HepG2 (cell line): Measurements from ENCODE around the gene SLC29A3. TPM values are rescaled to one million over a fixed set of nuclear protein-coding genes. Genes with fewer than 3 reads are reported as not detected.

ENCODE experiments used
- ATAC-seq: fragments of 200-7000 bp; cut with Tn5 transposase; 3 replicates; pipeline ENCODE4 v1.9.1; 2020; ENCODE audit warnings: mild to moderate bottlenecking, moderate library complexity
- BruUV-seq: library from RNA; stranded (reverse); fragments of 400-500 nt; replicated peaks from 2 replicates; lab custom pipeline; 2021; lab: Mats Ljungman, UMichigan
- CTCF ChIA-PET: fragments of 300-600 bp; formaldehyde crosslinking; extraction: SDS; loops from one replicate; lab custom pipeline; 2021; ENCODE audit warnings: low total read pairs, inconsistent platforms, low intra/inter-chr PET ratio; lab: Yijun Ruan, JAX
- POLR2A ChIA-PET: fragments of 350-600 bp; sonication (Branson Sonifier 250); formaldehyde crosslinking; loops from one replicate; lab custom pipeline; 2020; ENCODE audit warnings: antibody characterized with exemption, inconsistent platforms; lab: Yijun Ruan, JAX
- DNase-seq: peaks from one replicate; pipeline ENCODE4 v3.0.0-alpha.2; 2015; ENCODE audit warnings: low spot score
- FAIRE-seq: peaks from 3 replicates; lab custom pipeline; 2011; peaks lifted over from hg19 to GRCh38; lab: Jason Lieb, UNC
- H2AFZ ChIP-seq: one replicate; pipeline ENCODE4 v1.6.1; 2011; ENCODE audit warnings: low read length, inconsistent platforms
- H3K27ac ChIP-seq: fragments of 300-600 bp; 3 replicates; pipeline ENCODE4 v1.8.0; 2011; ENCODE audit warnings: mixed run types, mild to moderate bottlenecking, mixed read lengths, low read length, inconsistent platforms; ENCODE audit not compliant: insufficient read depth; ENCODE audit errors: extremely low read length
- H3K27me3 ChIP-seq, 2 experiments: fragments of 200-600 bp in 1 of 2; 2 replicates in 1 of 2; 3 replicates in 1 of 2; pipeline versions ENCODE4 v1.6.0 to v1.8.0; 2011; ENCODE audit warnings: low read length in 2 of 2, mild to moderate bottlenecking in 2 of 2, moderate library complexity in 2 of 2, inconsistent platforms in 1 of 2; ENCODE audit not compliant: insufficient read depth in 2 of 2, control insufficient read depth in 1 of 2
- H3K36me3 ChIP-seq, 2 experiments: fragments of 200-600 bp in 1 of 2; replicated peaks in 1 of 2; 2 replicates in 1 of 2; 3 replicates in 1 of 2; pipeline versions ENCODE4 v1.5.1 to v1.8.0; 2011; ENCODE audit warnings: low read length in 2 of 2, inconsistent platforms in 1 of 2; ENCODE audit not compliant: insufficient read depth in 2 of 2, control insufficient read depth in 1 of 2
- H3K4me1 ChIP-seq: 2 replicates; pipeline ENCODE4 v1.5.1; 2012; ENCODE audit warnings: low read length, inconsistent platforms; ENCODE audit not compliant: insufficient read depth
- H3K4me2 ChIP-seq: 2 replicates; pipeline ENCODE4 v1.6.0; 2011; ENCODE audit warnings: low read depth, low read length, inconsistent platforms
- H3K4me3 ChIP-seq, 3 experiments: fragments of 200-600 bp in 1 of 3; sonication (generic), shearing (Covaris generic) in 1 of 3; replicated peaks in 1 of 3; 2 replicates each; pipeline ENCODE4 v1.5.1; 2011 to 2016; ENCODE audit warnings: low read length in 3 of 3, inconsistent platforms in 2 of 3, low read depth in 2 of 3, mild to moderate bottlenecking in 2 of 3, control low read depth in 1 of 3, mixed read lengths in 1 of 3; ENCODE audit not compliant: insufficient read depth in 1 of 3
- H3K79me2 ChIP-seq: one replicate; pipeline ENCODE4 v1.6.1; 2011; ENCODE audit warnings: low read length, inconsistent platforms; ENCODE audit not compliant: insufficient read depth
- H3K9ac ChIP-seq: 2 replicates; pipeline ENCODE4 v1.6.0; 2011; ENCODE audit warnings: mild to moderate bottlenecking, low read depth, low read length, inconsistent platforms; ENCODE audit not compliant: insufficient read depth
- H3K9me3 ChIP-seq: 2 replicates; pipeline ENCODE4 v1.5.1; 2012; ENCODE audit warnings: mild to moderate bottlenecking, low read length
- H4K20me1 ChIP-seq: 2 replicates; pipeline ENCODE4 v1.6.0; 2011; ENCODE audit warnings: inconsistent platforms, mild to moderate bottlenecking, low read length, moderate library complexity; ENCODE audit not compliant: insufficient read depth
- HDAC1 ChIP-seq: sonication (generic); formaldehyde crosslinking; IDR thresholded peaks from 2 replicates; pipeline ENCODE4 v1.5.1; 2020; ENCODE audit warnings: mild to moderate bottlenecking, missing genetic modification reagents
- HMG20A ChIP-seq: IDR thresholded peaks from 2 replicates; pipeline ENCODE4 v1.6.1; 2016; ENCODE audit warnings: borderline replicate concordance
- NFIB ChIP-seq: sonication (generic); formaldehyde crosslinking; IDR thresholded peaks from 2 replicates; pipeline ENCODE4 v1.9.0; 2021; ENCODE audit warnings: missing genetic modification reagents, mild to moderate bottlenecking, borderline replicate concordance
- ZNF713 ChIP-seq: sonication (generic); formaldehyde crosslinking; IDR thresholded peaks from 2 replicates; pipeline ENCODE4 v1.4.0; 2020; ENCODE audit warnings: mild to moderate bottlenecking, missing genetic modification reagents
- WGBS: methylation state at CpG from one replicate; pipeline ENCODE4 v1.1.6; 2017; ENCODE audit warnings: low lambda C conversion rate; 5-methylcytosine and 5-hydroxymethylcytosine counted together
- in situ Hi-C: cut with HindIII; loops from 2 replicates; pipeline ENCODE4 v1.10.0; 2017; ENCODE audit warnings: low pct_unique_long_range_greater_than_20kb; ENCODE audit not compliant: extremely low pct_ligation_motif_present
- intact Hi-C: fragments of 100-400 bp; cut with micrococcal nuclease; formaldehyde crosslinking; loops from one replicate; pipeline ENCODE4 v1.10.0; 2022; ENCODE audit not compliant: unreplicated experiment
- polyA plus RNA-seq, 8 experiments: library from polyadenylated mRNA; depleted of rRNA in 3 of 8; stranded (reverse) in 7 of 8; unstranded in 1 of 8; fragments of >200 nt; fragmentation: Illumina TruSeq in 4 of 8; extraction: Trizol in 4 of 8; gene quantifications; 2 replicates each; pipeline versions ENCODE4 v1.2.1 to v1.2.3, GENCODE V29; 2011 to 2016; ENCODE audit warnings: low read depth in 4 of 8, missing spikeins in 1 of 8, mixed read lengths in 1 of 8; ENCODE audit not compliant: insufficient read depth in 1 of 8
- total RNA-seq, 5 experiments: library from RNA; depleted of rRNA; stranded (reverse); fragments of >200 nt; fragmentation: Illumina TruSeq; extraction: Trizol; gene quantifications; 2 replicates each; pipeline ENCODE4 v1.2.3, GENCODE V29; 2016; ENCODE audit warnings: low read depth in 1 of 5
- TF ChIP-seq, protein P1 (sequence below): sonication (generic); formaldehyde crosslinking; IDR thresholded peaks from 2 replicates; pipeline ENCODE4 v1.4.0; 2020; ENCODE audit warnings: mild to moderate bottlenecking, missing genetic modification reagents
- TF ChIP-seq, protein P2 (sequence below): sonication (generic); formaldehyde crosslinking; IDR thresholded peaks from 2 replicates; pipeline ENCODE4 v1.8.0; 2022; ENCODE audit warnings: mild to moderate bottlenecking, missing genetic modification reagents
- TF ChIP-seq, protein P3 (sequence below): sonication (generic); formaldehyde crosslinking; IDR thresholded peaks from 2 replicates; pipeline ENCODE4 v1.5.0; 2020; ENCODE audit warnings: mild to moderate bottlenecking, missing genetic modification reagents, borderline replicate concordance
- TF ChIP-seq, protein P4 (sequence below): sonication (generic); formaldehyde crosslinking; IDR thresholded peaks from 2 replicates; pipeline ENCODE4; 2020; ENCODE audit warnings: missing genetic modification reagents, mild to moderate bottlenecking, borderline replicate concordance
- TF ChIP-seq, protein P5 (sequence below): sonication (generic); formaldehyde crosslinking; IDR thresholded peaks from 2 replicates; pipeline ENCODE4 v1.4.0; 2020; ENCODE audit warnings: missing genetic modification reagents, borderline replicate concordance

Gene SLC29A3
- total and polyA plus RNA-seq, 2 of the 13 experiments (the other 11 are each of a cell fraction or from before 2014, with no cell fraction given), result 8.6 to 11.8 TPM

DNA sequence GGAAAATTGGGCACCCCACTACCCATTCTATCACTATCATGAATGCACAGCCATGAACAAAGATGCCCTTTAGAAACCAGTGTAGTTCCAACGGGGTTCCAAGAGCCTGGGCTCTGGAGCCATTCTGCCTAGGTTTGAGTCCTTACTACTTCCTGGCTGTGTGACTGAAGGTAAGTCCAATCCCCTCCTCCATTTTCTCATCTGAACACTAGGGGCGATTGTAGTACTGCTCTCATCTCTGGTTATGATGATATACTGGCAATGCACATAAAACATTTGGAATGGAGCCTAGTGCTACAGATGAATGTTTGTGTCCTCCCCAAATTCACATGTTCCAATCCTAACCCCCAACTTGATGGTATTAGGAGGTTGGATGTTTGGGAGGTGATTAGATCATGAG, 49.6 kb downstream of the SLC29A3 start:
- in situ Hi-C loops (no loop called here), intact Hi-C loops (no loop called here)
- H3K27ac ChIP-seq, result no peak overlapping the region
- H2AFZ ChIP-seq, result no peak overlapping the region
- ATAC-seq, result peak; percentile 73
- peaks cover 19% of the 10 kb centered on the region for H3K4me1 ChIP-seq
- H3K4me3 ChIP-seq, result no peak overlapping the region
- FAIRE-seq, result no peak
- DNase-seq, result peak; percentile 16
- H4K20me1 ChIP-seq, result no peaks in the 10 kb centered on the region
- no peaks in the 10 kb centered on the region; a peak in 1 of 5 replicates for H3K36me3 ChIP-seq
- peaks cover 0 to 6% of the 10 kb centered on the region in 2 experiments; a peak in 1 of 5 replicates for H3K27me3 ChIP-seq
- H3K4me2 ChIP-seq, result no peak overlapping the region
- no TSS peak for BruUV-seq
- ChIA-PET CTCF (interaction anchor here (1.2 kb wide), 1 partner anchor 49 kb away, joined by 3 read pairs; the partner anchor contains the start of gene SLC29A3), POLR2A (interaction anchor here (1.2 kb wide), 1 partner anchor 49 kb away, joined by 3 read pairs; the partner anchor contains the start of gene SLC29A3)
- H3K79me2 ChIP-seq, result no peaks in the 10 kb centered on the region
- 33% methylated on average over 2 of the region's 2 CpGs for WGBS
- H3K9ac ChIP-seq, result no peak overlapping the region
- H3K9me3 ChIP-seq, result no peaks in the 10 kb centered on the region
- TF ChIP-seq, protein P1, sequence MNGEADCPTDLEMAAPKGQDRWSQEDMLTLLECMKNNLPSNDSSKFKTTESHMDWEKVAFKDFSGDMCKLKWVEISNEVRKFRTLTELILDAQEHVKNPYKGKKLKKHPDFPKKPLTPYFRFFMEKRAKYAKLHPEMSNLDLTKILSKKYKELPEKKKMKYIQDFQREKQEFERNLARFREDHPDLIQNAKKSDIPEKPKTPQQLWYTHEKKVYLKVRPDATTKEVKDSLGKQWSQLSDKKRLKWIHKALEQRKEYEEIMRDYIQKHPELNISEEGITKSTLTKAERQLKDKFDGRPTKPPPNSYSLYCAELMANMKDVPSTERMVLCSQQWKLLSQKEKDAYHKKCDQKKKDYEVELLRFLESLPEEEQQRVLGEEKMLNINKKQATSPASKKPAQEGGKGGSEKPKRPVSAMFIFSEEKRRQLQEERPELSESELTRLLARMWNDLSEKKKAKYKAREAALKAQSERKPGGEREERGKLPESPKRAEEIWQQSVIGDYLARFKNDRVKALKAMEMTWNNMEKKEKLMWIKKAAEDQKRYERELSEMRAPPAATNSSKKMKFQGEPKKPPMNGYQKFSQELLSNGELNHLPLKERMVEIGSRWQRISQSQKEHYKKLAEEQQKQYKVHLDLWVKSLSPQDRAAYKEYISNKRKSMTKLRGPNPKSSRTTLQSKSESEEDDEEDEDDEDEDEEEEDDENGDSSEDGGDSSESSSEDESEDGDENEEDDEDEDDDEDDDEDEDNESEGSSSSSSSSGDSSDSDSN (CRISPR knock-in tag), result no peak
- no peak for TF ChIP-seq HMG20A (CRISPR knock-in tag)
- TF ChIP-seq, protein P2, sequence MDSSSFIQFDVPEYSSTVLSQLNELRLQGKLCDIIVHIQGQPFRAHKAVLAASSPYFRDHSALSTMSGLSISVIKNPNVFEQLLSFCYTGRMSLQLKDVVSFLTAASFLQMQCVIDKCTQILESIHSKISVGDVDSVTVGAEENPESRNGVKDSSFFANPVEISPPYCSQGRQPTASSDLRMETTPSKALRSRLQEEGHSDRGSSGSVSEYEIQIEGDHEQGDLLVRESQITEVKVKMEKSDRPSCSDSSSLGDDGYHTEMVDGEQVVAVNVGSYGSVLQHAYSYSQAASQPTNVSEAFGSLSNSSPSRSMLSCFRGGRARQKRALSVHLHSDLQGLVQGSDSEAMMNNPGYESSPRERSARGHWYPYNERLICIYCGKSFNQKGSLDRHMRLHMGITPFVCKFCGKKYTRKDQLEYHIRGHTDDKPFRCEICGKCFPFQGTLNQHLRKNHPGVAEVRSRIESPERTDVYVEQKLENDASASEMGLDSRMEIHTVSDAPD (CRISPR knock-in tag), result no peak
- TF ChIP-seq, protein P3, sequence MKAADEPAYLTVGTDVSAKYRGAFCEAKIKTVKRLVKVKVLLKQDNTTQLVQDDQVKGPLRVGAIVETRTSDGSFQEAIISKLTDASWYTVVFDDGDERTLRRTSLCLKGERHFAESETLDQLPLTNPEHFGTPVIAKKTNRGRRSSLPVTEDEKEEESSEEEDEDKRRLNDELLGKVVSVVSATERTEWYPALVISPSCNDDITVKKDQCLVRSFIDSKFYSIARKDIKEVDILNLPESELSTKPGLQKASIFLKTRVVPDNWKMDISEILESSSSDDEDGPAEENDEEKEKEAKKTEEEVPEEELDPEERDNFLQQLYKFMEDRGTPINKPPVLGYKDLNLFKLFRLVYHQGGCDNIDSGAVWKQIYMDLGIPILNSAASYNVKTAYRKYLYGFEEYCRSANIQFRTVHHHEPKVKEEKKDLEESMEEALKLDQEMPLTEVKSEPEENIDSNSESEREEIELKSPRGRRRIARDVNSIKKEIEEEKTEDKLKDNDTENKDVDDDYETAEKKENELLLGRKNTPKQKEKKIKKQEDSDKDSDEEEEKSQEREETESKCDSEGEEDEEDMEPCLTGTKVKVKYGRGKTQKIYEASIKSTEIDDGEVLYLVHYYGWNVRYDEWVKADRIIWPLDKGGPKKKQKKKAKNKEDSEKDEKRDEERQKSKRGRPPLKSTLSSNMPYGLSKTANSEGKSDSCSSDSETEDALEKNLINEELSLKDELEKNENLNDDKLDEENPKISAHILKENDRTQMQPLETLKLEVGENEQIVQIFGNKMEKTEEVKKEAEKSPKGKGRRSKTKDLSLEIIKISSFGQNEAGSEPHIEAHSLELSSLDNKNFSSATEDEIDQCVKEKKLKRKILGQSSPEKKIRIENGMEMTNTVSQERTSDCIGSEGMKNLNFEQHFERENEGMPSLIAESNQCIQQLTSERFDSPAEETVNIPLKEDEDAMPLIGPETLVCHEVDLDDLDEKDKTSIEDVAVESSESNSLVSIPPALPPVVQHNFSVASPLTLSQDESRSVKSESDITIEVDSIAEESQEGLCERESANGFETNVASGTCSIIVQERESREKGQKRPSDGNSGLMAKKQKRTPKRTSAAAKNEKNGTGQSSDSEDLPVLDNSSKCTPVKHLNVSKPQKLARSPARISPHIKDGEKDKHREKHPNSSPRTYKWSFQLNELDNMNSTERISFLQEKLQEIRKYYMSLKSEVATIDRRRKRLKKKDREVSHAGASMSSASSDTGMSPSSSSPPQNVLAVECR (CRISPR knock-in tag), result no peak
- no peak for TF ChIP-seq ZNF713 (CRISPR knock-in tag)
- TF ChIP-seq HDAC1 (CRISPR knock-in tag), result no peak
- no peak for TF ChIP-seq NFIB (CRISPR knock-in tag)
- TF ChIP-seq, protein P4, sequence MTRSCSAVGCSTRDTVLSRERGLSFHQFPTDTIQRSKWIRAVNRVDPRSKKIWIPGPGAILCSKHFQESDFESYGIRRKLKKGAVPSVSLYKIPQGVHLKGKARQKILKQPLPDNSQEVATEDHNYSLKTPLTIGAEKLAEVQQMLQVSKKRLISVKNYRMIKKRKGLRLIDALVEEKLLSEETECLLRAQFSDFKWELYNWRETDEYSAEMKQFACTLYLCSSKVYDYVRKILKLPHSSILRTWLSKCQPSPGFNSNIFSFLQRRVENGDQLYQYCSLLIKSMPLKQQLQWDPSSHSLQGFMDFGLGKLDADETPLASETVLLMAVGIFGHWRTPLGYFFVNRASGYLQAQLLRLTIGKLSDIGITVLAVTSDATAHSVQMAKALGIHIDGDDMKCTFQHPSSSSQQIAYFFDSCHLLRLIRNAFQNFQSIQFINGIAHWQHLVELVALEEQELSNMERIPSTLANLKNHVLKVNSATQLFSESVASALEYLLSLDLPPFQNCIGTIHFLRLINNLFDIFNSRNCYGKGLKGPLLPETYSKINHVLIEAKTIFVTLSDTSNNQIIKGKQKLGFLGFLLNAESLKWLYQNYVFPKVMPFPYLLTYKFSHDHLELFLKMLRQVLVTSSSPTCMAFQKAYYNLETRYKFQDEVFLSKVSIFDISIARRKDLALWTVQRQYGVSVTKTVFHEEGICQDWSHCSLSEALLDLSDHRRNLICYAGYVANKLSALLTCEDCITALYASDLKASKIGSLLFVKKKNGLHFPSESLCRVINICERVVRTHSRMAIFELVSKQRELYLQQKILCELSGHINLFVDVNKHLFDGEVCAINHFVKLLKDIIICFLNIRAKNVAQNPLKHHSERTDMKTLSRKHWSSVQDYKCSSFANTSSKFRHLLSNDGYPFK (CRISPR knock-in tag), result no peak
- TF ChIP-seq, protein P5, sequence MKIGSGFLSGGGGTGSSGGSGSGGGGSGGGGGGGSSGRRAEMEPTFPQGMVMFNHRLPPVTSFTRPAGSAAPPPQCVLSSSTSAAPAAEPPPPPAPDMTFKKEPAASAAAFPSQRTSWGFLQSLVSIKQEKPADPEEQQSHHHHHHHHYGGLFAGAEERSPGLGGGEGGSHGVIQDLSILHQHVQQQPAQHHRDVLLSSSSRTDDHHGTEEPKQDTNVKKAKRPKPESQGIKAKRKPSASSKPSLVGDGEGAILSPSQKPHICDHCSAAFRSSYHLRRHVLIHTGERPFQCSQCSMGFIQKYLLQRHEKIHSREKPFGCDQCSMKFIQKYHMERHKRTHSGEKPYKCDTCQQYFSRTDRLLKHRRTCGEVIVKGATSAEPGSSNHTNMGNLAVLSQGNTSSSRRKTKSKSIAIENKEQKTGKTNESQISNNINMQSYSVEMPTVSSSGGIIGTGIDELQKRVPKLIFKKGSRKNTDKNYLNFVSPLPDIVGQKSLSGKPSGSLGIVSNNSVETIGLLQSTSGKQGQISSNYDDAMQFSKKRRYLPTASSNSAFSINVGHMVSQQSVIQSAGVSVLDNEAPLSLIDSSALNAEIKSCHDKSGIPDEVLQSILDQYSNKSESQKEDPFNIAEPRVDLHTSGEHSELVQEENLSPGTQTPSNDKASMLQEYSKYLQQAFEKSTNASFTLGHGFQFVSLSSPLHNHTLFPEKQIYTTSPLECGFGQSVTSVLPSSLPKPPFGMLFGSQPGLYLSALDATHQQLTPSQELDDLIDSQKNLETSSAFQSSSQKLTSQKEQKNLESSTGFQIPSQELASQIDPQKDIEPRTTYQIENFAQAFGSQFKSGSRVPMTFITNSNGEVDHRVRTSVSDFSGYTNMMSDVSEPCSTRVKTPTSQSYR (CRISPR knock-in tag), result no peak
